Activated CD4-positive, alpha-beta T cell treated with anti-CD3 and anti-CD28 coated beads, Interleukin-2, amount 50 U/mL, for 24 hours (primary cell): ENCODE results near the gene ZNF789.
"Not testable (repeated sequence)": the region's sequence is repeated elsewhere in the genome, so short reads cannot be mapped to it uniquely, and the experiment has no call there.

Experiments used
- DNase-seq, 2 donors: peaks; one replicate each; pipeline ENCODE4 v3.0.0-alpha.2; 2020; ENCODE audit warnings: low read depth in 1 of 2, low spot score in 1 of 2

Gene ZNF789

DNA sequence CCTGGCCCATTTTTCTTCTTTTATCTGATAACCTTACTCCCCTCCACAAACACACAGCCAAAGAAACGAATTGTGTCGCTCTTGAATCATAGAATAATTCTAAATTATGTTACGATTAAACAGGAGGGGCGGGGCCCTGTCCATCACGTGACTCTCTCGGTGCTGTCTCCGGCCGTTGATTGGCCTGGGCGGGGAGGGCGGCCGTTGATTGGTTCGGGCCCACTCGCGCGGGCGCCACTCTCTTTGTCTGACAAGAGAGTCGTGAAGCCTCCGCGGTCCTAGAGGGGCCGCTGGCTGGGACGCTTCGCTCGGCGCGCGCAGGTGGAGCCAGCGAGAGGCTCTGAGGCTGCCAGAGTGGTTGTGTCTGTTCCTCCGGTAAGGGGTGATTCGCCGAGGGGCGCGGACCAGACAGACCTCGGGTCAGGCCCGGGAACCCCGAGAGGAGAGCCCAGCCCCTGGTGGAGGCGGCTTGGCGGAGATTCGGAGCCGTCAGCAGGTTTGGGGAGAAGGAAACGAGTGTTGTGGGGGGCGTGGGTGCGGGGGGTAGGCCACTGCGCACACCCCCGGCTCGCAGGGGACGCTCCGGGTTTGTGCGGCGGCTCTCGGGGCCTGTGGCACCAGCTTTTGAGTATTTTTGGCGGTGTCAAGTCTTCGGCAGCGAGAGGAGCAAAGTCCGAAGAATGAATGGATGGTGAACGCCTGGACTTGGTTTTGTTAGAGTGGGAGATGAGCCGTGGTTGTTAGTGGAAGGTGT lies at the start of gene ZNF789:
ZNF789 (plus strand) TSS at position 330 of the 754 bp plus-strand sequence. CDS start 3,567 bp downstream, outside the sequence.
- DNase-seq, result peak; percentile 93 to 98

DNA sequence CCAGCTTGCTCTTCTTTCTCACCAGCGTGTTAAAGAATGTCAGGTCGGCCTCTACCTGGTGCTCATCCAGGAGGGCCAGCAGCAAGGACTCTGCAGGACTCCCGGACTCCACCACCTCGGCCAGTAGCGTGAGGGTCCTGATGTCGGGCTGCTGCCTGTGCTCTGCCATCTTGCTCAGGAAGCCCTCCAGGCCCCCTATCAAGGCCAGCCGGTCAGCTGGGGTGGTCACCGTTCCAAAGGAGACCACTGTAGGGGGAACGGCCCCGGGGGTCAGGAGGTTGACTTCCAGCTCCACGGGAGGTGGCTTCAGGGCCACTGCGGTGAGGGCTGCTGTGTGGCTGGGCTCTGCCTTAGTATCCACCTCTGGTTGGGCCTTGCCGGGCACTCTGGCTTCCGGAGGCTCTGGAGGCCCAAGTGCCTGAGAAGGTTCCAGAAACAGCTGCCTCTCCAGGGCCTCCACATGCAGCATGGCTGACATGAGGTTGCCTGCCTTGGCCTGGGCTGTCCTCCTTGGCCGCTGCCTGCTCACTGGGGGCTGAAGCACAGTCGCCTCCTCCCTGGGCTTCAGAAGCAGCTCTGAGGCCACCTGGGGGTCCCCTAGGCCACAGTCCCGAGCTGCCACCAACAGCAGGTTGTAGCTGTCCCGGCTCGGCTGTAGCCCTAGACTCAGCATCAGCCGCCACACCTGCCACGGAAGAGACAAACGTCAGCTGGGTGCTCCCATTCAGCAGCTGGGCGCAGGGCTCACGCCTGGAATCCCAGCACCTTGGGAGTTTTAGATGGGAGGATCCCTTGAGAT lies 47.6 kb upstream of the ZNF789 start:
- no peak for DNase-seq

DNA sequence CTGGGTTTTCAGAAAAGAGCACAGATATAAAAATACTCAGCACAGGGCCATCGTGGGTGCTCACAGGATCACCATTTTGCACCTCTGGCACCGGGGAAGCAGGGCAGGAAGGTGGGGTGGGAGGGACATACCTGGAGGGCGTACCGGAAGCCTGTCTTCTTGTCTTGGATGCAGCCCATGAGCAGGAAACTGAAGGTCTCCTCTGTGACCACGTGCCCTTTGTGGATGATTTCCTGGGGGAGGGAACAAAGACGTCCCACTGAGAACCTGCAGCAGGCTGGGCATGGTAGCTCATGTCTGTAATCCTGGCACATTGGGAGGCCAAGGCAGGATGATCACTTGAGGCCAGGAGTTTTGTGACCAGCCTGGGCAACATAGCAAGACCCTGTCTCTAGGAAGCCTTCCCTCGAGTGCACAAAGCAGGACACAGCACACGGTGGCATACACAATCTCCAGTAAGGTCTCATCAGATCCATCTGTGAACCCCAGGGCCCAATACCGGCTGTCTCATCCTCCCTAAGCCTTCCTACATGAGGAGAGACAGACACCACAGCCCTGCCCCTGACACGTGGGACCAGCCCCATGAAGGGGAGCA lies 43.6 kb upstream of the ZNF789 start:
- no peak for DNase-seq

DNA sequence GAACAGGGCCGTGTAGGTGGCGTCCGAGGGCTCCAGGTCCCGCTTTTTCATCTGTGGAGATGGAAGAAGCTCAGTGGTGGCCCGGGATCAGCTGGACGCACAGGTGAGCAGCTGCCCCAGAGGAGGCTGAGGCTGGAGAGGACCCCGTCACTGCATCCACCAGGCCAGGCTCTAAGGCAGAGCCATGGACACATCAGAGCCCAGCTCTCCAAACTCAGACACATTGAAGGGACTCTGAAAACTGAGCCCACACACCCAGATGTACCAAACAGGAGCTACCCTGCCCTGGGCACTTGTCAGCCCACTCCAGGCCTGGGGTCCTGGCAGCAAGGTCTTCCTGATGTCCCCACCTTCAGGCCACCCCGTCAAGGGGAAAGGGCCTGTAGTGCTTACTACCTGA lies 42.9 kb upstream of the ZNF789 start:
- DNase-seq, result no peak

DNA sequence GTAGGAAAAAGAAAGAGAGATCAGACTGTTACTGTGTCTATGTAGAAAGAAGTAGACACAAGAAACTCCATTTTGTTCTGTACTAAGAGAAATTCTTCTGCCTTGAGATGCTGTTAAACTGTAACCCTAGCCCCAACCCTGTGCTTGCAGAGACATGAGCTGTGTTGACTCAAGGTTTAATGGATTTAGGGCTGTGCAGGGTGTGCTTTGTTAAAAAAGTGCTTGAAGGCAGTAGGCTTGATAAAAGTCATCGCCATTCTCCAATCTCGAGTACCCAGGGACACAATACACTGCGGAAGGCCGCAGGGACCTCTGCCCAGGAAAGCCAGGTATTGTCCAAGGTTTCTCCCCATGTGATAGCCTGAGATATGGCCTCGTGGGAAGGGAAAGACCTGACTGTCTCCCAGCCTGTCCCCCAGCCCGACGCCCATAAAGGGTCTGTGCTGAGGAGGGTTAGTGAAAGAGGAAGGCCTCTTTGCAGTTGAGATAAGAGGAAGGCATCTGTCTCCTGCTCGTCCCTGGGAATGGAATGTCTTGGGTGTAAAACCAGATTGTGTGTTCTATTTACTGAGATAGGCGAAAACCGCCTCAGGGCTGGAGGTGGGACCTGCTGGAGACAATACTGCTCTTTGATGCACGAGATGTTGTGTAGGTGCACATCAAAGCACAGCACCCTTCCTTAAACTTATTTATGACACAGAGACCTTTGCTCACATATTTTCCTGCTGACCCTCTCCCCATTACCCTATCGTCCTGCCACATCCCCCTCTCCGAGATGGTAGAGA lies 40.7 kb upstream of the ZNF789 start:
- DNase-seq, result not testable (repeated sequence)

DNA sequence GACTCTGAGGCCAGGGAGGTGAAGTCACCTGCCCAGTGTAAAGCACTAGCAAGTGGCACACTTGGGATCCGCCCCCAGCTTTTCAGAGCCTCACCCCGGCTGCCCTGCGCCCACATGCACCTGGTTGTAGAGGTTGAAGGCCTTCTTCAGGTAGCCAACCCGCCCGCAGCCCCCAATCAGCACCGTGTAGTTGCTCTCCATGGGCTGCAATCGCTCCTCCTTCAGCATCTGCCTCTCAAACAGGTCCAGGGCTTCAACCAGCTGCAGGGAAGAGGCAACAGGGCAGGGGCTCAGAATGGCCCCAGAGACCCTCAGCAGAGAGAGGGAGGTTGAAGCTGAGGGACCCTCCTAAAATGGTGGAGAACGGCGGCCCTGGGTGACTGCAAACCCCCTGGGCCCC lies 39.5 kb upstream of the ZNF789 start:
- no peak for DNase-seq

DNA sequence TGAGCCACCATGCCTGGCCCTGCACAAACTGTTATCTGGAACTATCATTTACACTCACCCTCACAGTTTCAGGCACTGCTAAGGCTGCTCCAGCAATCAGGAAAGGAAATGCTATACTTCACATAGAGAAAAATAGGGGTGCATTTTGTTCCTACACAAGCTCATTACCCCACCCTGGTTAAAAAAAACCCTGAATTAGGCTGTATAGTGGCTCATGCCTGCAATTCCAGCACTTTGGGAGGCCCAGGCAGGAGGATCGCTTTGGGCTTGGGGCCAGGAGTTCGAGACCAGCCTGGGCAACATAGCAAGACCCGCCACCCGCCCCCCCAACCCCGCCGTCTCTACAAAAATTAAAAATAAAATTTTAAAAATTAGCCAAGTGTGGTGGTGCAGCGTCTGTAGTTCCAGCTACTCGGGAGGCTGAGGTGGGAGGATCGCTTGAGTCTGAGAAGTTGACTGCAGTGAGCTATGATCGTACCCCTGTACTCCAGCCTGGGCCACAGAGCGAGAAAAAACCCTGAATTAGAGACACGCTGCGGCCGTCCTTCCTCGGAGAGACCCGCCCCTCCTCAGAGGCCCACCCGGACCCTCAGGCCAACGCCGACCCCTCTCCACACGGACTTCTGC lies 34.6 kb upstream of the ZNF789 start:
- no peak for DNase-seq

DNA sequence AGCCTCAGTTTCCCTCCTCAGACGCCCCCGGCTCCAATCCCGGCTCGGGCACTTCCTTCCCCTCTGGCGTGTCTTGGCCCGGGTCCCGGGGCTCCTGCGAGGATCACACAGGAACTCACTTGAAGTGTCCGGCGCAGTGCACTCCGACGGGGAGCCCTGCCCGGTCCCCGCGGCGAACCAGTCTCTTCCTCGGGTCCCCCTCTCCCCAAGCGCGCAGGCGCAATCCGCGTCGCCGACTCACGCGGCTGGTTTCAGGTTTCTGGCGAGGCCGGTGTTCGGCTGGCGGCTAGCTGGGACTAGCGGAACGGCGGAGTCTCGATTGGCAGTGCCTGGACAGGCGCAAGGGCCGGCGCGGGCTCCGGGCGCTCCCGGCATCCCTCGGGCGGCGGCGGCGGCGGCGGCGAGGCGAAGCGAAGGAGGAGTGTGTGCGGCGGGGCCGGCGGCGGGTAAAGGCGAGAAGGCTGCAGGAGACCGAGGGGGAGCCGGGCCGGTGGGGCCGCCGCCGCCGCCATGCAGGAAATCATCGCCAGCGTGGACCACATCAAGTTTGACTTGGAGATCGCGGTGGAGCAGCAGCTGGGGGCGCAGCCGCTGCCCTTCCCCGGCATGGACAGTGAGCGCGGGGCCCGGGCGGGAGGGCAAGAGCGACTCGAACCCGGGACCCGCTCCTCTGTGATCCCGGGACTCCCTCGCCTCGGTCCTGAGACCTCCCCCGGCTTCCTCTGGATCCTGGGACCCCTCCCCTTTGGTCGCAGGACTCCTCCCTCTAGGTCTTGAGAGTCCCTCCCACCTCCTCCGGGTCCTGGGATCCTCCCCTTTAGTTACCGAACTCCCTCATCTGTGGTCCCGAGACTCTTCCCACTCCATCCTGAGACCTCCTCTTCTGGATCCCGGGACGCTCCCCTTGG lies 33.9 kb upstream of the ZNF789 start, which contains the start of the genes CPSF4 and PTCD1:
CPSF4 (plus strand) TSS at position 371 of the 908 bp plus-strand sequence; CDS start at position 511, 140 bp downstream.
PTCD1 (minus strand) TSS at position 226 of the 908 bp plus-strand sequence. CDS start 3,556 bp downstream, outside the sequence.
- DNase-seq, result peak; percentile 84 to 90

DNA sequence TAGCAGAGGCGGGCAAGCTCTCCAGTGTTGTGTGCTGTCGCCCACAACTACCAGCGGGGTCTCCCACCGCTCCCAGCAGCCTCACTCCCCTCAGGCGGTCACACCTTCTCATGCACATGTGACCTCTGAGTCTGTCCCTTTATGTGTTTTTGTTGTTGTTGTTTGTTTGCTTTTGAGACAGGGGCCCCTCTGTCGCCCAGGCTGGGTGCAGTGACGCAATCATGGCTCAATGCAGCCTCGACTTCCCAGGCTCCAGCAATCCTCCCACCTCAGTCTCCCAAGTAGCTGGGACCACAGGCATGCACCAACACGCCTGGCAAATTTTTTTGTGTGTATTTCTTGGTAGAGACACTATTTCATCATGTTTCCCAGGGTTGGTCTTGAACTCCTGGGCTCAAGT lies 32.5 kb upstream of the ZNF789 start:
- no peak for DNase-seq

DNA sequence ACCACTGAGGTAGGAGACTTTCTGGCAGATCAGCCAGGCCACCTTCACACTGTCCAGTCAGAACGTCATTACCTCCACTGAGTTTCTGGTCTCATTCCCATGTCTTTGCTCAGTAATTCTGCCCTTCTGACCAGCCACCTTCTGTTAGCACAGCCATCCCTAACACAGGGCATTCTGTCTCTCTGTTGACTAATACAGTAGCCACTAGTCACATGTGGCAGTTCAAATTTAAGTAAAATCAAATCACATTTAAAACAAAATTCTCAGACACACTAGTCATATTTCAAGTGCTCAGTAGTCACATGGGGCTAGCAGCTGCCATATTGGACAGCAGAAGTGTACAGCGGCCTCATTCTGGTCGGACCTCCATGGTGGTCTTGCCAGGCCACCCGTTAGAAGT lies 26.6 kb upstream of the ZNF789 start:
- DNase-seq, result no peak

DNA sequence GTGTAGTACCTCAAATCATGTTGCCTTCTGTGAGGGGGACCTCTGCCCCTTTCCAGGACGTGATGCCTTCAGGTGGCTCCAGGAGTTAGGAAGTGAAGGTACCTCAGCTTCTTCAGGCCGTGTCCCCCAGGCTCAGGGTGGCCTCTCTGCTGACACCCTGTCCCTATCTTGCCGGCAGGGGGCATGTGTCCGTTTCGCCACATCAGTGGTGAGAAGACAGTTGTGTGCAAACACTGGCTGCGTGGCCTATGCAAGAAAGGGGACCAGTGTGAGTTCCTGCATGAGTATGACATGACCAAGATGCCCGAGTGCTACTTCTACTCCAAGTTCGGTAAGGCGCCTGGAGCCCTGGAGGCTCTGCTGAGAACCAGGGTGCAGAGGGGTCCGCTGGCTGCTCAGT lies 24.7 kb upstream of the ZNF789 start:
- no peak for DNase-seq

DNA sequence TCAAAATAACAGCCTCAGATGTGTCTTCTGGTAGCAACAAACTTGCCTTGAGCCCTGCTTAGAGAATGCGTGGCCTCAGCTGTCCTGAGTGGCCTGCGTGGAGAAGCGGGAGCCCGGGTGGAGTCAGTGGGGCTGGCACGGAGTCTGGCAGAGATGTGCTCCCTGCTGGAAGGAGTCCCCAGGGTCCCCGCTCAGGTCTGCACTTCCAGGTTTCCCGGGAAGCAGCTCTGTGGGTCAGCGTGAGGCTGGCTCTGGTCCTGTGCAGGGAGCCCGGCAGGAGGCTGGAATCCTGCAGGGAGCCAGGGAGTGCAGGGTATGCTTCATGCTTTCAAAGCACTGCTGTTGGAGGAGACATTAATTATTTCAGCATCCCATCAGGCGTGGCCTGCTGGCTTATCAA lies 23.8 kb upstream of the ZNF789 start:
- DNase-seq, result no peak

DNA sequence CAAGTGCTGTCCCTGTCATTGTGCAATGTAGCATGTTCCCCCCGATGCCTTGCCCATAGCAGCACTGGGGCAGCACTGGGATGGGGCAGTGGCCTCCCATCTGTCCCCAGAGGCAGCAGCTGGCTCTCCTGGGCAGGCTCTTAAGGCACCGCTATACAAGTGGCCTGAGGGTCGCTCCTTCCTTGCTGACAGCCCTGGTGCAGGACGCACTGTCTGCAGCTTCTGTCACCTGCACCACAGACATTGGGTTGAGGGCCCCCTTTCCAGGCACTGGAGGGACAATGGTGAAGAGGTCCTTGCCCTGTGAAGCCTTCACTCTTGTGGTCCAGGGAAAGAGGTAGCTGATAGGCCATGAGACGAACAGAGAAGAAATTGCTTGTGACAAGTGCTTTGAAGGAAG lies 23.4 kb upstream of the ZNF789 start:
- DNase-seq, result no peak

DNA sequence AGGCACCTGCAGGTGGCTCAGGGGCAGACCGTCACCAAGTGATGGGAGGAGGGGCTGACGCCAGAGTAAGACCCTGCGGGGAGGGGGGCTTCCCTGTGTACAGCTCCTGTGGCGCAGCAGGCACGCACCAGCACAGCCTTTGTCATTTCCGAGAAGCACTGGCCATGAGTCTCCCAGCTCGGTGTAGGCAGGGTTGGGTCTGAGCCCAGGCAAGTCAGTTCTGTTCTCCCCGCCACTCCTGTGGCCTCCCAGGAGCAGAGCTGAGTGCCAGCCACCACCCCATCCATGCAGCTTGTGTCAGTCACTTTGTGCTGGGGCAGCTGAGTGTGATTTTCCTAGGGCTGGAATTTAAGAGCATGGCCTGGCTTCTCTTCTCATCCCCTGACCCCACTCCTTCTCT lies 20.8 kb upstream of the ZNF789 start:
- DNase-seq, result no peak

DNA sequence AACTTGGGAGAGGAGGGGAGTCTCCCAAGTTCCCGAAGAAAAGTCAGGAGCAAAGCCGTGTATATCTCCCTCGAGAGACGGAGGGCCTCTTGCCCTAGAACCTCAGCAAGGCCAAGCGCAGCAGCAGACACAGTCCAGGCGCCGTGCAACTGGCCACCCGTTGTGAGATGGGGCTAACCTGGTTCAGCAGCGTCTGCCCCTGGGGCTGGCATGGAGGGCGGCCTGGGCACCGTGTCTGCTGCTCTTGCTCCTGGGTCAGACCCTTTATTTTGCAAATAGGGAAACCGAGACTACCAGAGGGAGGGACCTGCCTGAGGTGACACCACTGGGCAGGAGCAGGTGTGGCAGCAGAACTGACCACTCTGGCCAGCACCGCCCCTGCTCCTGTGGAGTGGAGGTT lies 20.1 kb upstream of the ZNF789 start:
- DNase-seq, result no peak

DNA sequence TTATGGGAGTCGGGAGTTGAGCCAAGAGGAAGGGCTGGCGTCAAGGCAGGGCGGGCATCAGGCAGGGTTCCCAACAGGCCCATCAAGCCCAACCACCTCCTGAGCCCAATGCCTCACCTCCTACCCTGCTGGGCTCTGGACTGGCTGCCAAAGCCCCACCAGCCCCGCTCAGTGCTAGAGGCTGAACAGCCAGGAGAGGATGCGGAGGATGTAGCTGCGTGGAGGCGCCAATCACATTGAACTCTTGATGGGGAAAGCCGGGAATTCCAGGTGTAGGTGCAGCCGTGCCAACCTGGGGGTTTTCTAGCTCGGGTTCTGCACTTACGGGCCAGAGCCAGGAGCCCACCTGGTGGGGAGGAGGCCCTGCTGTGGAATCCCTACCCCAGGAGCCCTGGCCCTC lies 19.6 kb upstream of the ZNF789 start:
- DNase-seq, result no peak

DNA sequence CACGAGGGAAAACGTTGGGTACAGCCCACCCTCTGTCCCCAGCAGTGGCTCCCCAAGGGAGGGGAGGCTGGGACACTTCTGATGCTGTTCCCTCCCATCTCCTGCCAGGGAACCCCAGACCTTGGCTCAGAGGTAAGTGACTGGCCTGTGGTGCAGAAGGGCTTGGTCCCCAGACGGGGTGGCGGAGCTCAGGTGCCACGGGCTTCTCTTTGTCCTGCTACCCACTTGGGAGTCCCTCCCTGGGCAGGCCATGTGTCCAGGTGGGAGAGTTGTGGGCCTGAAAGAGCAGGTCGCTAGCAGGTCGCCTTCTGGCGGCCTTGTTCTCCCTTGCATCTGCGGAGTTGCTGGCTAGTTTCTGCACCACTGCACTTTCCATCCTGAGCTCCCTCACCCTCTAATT lies 16.8 kb upstream of the ZNF789 start:
- no peak for DNase-seq

DNA sequence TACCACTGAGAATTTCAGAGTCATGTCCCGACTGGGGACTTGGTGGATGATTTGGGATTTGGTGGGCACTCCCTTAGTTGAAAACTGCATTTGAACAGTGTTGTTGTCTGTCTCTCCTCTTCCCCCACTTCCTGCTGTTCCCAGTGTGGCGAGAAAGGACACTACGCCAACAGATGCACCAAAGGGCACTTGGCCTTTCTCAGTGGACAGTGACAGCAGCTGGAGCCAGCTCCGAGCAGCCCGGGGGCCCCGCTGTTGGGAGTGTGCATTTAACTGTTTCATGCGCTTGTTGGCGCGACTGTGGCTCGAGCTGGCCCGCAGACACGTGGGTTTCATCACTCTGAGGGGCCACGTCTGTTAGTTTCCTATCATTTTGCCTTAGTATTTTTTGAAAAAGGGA lies 16.4 kb upstream of the ZNF789 start:
- DNase-seq, result no peak

DNA sequence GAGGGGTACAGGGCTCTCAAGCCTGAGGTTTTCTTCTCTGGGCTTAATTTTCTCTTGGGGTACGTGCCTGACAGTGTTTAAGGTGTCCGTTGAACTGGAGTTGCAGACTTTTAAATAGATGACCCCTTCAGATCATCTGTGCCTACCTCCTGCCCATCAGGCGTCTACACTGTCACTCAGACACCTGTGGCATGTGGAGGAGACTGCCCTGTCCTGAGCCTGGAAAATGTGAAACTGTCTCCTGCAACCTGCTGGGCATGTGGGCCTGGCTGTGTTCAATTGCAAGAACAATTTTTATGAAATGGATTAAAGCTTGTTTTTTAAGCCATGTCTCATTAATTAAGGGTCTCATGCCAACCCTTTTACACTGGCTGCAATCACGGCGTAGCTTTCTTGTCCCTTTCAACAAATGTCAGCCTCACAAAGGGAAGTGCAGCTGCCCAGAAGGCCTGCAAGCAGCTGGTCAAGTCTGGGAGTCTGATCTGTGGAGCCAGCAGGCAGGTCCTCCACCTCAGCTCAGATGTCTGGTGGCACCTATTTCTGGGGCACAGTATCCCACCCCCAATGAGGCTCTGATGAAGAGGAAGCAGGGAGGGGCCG lies 15.5 kb upstream of the ZNF789 start:
- DNase-seq, result no peak
